GM12875 (cell line): ENCODE data around the gene PTPRK.

Experiments
- H3K4me3 ChIP-seq: one replicate; pipeline ENCODE4 v1.5.1; 2011; ENCODE audit warnings: low read depth, low read length, control low read depth
- TF ChIP-seq, protein P1 (sequence below): IDR thresholded peaks from 2 replicates; pipeline ENCODE4 v1.5.1; 2011; ENCODE audit warnings: low read depth, mild to moderate bottlenecking, control low read depth, inconsistent platforms, low read length, moderate library complexity, borderline replicate concordance; ENCODE audit not compliant: insufficient read depth

Gene PTPRK

DNA sequence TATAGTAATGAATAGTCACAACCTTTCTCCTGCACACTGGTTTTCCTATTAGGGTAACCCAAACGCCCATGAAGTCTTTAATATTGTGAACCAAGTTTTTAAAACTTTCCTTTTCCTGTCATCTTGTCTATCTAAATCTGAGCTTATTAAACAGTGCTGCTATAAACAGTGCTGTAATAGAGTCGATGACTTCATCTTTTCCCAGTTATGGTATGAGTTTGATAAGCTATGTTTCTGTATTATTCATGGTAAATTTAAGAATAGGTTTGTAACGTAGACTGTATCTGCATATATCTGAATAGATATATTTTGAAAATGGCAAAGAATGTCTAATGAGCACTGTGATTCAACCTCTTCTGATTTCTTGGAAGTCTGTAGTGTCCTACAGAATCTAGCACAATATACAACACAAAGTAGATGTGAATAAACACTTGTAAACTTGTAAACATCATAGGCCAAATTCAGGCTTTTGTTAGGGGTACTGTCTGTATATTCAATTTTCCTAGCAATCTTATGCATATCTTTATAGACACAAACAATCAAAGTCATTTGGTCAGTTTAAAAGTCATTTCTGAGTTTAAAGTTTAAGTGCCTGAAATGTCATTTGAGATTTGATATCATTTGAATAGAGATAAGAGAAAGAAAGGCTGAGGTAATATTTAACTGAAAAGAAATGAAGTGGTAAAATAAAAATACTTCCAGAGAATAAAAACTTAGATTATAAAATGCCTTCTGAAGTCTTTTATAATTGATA is 155.5 kb downstream of the PTPRK start:
- no peak overlapping the region for H3K4me3 ChIP-seq
- TF ChIP-seq, protein P1, sequence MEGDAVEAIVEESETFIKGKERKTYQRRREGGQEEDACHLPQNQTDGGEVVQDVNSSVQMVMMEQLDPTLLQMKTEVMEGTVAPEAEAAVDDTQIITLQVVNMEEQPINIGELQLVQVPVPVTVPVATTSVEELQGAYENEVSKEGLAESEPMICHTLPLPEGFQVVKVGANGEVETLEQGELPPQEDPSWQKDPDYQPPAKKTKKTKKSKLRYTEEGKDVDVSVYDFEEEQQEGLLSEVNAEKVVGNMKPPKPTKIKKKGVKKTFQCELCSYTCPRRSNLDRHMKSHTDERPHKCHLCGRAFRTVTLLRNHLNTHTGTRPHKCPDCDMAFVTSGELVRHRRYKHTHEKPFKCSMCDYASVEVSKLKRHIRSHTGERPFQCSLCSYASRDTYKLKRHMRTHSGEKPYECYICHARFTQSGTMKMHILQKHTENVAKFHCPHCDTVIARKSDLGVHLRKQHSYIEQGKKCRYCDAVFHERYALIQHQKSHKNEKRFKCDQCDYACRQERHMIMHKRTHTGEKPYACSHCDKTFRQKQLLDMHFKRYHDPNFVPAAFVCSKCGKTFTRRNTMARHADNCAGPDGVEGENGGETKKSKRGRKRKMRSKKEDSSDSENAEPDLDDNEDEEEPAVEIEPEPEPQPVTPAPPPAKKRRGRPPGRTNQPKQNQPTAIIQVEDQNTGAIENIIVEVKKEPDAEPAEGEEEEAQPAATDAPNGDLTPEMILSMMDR = no peak

DNA sequence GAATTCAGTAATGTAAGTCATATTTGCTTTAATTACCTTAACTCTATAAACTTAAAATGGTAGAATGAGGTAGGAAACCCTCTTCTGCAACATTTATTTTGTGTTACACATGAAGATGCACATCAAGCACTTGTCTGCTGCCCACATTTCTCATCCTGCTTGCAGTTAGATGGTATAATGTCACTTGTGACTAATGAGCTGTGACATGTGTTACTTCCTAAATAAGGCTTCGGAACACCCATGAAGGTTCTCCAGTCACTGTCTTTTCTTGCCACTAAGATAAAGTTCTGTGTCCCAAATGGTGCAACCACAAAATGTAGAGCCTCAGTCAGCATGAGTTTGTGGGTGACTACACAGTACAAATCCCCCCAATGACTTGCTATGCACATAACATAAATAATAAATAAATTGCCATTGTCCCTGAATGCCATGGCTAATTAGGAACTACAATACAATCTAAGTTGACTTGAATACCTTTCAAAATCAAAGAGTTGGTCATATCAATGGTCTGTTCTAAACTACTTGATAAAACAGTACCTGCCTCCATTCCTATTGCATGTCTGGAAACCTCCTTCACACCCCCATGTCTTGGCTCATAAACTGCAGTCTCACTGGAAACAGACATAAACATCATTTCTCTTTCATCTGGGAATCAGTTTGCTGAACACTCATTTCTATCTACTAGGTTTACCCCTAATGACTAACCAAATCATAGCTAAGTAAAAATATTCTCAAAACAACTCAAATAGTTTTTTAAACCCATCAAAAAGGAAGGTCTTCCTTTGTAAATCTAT is 157.2 kb downstream of the PTPRK start:
- TF ChIP-seq, protein P1 = no peak
- no peak overlapping the region for H3K4me3 ChIP-seq

DNA sequence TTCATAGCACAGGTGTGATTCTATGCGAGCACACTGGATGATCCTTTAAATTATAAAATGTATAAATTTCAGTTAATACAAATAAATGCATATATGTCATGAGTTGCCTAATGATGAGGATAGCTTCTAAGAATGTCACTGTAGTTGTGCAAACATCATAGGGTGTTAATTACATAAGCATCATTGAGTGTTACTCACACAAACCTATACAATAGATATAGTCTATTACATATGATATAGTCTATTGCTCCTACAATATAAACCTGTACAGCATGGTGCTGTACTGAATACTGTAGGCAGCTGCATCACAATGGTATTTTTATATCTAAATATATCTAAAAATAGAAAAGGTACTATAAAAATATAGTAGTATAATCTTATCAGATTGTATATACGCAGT is 159.0 kb downstream of the PTPRK start:
- no peak overlapping the region for H3K4me3 ChIP-seq
- TF ChIP-seq, protein P1 = no peak

DNA sequence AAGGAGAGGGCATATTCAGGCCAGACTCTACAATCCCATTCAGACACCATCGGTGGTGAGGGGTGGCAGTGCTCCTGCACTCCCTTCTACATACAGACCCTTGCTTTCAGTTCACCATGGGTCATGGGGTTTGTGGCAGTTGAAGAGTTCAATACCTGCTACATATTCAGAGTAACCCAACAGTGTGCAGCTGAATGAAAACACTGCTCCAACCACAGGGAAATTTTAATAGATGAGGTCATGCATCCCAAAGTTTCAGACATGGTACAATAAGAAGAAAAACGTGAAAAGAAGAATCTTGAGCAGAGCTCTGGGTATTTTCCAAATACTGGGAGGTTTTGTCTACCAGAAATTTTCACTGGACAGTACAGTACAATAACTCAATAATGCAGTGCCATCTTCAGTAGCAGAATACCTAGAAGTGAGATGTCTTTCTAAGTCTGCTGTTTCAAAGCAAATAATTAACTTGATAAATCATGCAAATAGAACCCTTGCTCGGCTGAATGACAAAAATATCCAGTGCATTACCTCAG is 162.1 kb downstream of the PTPRK start:
- no peak overlapping the region for H3K4me3 ChIP-seq
- TF ChIP-seq, protein P1 = no peak

DNA sequence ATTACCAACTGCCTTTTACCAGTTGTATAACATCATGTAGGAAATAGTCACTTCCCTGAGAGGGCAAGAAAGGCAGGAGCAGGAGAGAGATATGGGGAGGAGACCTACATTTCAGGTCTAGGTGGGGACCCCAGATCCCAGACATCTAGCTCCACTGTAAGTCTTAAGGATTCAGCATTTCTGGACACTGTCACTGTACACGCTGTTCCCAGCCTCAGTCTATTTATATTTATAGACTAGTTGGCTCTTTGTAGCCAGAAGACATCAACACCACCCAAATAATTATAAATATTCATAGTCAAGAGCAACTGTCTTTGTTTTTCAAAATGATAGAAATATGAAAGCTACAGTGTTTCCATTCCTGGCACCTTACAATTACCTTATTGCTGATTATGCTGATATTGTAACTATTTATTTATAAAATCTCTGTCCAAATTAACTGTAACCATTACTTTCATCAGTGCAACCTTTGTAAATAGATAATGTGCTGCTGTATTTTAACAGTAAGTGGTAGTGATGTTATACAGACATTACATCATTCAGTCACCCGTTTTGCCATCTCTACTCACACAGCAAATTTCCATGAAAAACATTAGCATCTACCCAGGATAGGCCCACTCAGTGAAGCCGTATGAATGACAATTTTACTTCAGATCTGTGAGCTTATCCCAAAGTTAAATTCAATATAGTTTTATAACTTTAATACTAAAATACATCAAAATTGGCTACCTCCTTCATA is 162.8 kb downstream of the PTPRK start:
- TF ChIP-seq, protein P1 = no peak
- H3K4me3 ChIP-seq = no peak overlapping the region

DNA sequence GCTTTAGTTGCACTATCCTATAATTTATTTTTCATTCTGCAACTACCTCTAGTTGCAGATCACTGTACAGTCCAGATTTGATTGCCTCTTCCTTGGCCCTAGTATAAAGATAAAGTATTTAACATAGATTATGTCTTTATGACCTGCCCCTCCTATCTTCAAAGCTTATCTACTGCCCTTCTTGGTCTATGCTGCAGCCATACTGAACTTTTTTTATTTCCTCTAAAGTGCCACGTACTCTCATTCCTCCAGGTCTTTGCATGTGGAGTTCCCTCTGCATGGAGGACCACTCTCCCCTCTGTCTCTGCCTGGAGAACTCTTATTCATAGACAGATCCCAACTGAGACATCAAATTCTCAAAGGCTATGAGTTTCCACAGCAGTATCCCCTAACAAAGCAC is 168.0 kb downstream of the PTPRK start:
- TF ChIP-seq, protein P1 = no peak
- no peak overlapping the region for H3K4me3 ChIP-seq
